ENCODE results near the gene ADCY9. TPM values are rescaled to one million over a fixed set of nuclear protein-coding genes. Genes with fewer than 3 reads are reported as not detected.
"Not testable (repeated sequence)": the region's sequence is repeated elsewhere in the genome, so short reads cannot be mapped to it uniquely, and the experiment has no call there.

The ADCY9 gene
- total RNA-seq, 1 donor from 2014 or later = 12.0 TPM

DNA sequence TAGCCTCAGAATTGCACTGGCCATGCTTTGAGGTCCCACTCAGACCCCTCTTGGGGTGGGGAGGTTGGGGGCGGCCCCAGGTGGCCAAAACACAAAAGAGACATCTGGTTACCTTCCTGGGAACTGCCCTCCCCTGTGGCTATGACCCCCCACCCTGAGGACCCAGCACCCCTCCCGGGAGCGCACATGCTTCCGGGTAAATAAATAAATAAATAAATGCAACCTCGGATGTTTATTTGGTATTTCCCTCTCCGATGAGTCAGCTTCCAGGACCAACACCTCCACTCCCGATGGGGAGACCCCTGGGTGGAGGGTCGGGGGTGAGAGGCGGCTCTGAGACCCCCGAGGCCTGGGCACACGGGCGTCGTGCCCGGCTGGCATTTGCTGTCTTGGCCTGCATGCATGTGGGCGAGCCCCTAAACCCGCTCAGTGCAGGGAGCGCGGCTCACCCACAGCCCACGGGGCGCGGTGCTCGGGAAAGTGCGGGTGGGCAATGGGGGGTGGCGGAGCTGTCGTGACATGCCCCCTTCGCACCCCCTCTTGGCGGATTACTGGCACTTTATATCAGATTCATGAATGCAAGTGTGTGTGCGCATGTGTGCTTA, 151.5 kb downstream of the ADCY9 start:
- TF ChIP-seq, protein P1, sequence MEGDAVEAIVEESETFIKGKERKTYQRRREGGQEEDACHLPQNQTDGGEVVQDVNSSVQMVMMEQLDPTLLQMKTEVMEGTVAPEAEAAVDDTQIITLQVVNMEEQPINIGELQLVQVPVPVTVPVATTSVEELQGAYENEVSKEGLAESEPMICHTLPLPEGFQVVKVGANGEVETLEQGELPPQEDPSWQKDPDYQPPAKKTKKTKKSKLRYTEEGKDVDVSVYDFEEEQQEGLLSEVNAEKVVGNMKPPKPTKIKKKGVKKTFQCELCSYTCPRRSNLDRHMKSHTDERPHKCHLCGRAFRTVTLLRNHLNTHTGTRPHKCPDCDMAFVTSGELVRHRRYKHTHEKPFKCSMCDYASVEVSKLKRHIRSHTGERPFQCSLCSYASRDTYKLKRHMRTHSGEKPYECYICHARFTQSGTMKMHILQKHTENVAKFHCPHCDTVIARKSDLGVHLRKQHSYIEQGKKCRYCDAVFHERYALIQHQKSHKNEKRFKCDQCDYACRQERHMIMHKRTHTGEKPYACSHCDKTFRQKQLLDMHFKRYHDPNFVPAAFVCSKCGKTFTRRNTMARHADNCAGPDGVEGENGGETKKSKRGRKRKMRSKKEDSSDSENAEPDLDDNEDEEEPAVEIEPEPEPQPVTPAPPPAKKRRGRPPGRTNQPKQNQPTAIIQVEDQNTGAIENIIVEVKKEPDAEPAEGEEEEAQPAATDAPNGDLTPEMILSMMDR (IDR thresholded peaks at IDR 0.05; ENCODE audit: insufficient read depth, low read length, poor library complexity, severe bottlenecking) = no peak
- DNase-seq (ENCODE audit: low read depth) = no peak
- H3K36me3 ChIP-seq (ENCODE audit: control insufficient read depth, insufficient read depth, low read length) = no peaks in the 10 kb centered on the region
- H3K27me3 ChIP-seq (ENCODE audit: control insufficient read depth, insufficient read depth, low read length) = no peaks in the 10 kb centered on the region
- no peak overlapping the region for H3K4me3 ChIP-seq (ENCODE audit: low read depth, low read length)

DNA sequence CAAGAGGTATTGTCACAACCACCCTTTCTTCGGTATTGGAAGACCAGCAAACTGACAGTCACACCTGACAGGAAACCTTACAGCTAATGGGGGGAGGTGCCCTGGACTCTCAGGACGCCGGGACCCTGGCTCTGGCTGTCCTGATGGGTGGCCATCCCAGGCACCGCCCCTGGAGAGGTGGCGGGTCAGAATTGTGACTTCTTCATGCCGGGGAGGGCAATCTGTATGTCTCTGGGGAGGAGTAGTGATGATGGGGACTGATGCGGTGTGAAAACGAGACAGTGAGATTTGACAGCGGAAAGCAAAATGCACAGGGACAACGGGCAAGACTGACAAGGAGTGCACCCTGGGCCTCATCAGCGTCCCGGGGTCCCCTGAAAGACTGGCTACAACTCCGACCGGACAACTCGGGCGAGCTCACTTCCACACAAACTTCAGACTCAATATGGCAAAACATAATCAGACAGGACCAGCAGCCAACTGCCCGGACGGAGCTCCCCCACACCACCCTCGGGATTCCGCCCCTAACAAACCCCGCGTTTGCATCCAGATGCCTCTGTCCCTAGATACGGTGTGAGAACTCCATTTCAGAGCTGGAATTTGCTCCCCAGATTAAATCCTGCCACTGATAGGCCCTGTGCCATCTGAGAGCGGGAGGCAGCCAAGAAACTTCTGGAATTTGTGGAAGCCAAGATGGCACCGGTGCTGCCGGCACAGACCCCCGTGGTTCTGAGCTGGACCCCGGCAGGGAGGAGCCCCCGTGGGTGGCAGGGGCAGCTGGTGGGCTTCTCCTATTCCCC, 152.2 kb downstream of the ADCY9 start:
- DNase-seq (ENCODE audit: low read depth) = no peak
- Histone ChIP-seq H3K36me3 (ENCODE audit: control insufficient read depth, insufficient read depth, low read length) (no peaks in the 10 kb centered on the region), H3K4me3 (ENCODE audit: low read depth, low read length) (no peak overlapping the region), H3K27me3 (ENCODE audit: control insufficient read depth, insufficient read depth, low read length) (no peaks in the 10 kb centered on the region)
- TF ChIP-seq, protein P1 (IDR thresholded peaks at IDR 0.05; ENCODE audit: insufficient read depth, low read length, poor library complexity, severe bottlenecking) = no peak

DNA sequence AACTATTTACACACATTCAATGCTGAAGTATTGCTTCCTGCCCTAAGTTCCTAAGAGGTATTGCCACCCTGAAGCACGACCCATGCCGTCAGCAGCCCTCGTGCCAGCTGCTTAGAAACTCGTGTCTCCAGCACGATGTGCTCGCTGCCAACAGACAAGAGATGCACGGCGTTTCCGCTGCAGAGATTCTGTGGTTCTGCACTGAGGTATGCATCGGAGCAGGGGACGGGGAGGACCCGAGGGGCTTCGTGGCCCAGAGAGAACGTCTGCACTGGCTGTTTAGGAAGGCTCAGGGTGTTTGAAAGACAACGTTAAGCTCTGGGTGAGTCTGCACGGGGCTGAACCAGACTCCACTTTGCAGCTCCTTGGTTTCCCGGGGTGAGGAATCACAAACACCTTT, 153.0 kb downstream of the ADCY9 start:
- Histone ChIP-seq H3K36me3 (ENCODE audit: control insufficient read depth, insufficient read depth, low read length) (no peaks in the 10 kb centered on the region), H3K27me3 (ENCODE audit: control insufficient read depth, insufficient read depth, low read length) (no peaks in the 10 kb centered on the region), H3K4me3 (ENCODE audit: low read depth, low read length) (no peak overlapping the region)
- TF ChIP-seq, protein P1 (IDR thresholded peaks at IDR 0.05; ENCODE audit: insufficient read depth, low read length, poor library complexity, severe bottlenecking) = no peak
- DNase-seq (ENCODE audit: low read depth) = no peak

DNA sequence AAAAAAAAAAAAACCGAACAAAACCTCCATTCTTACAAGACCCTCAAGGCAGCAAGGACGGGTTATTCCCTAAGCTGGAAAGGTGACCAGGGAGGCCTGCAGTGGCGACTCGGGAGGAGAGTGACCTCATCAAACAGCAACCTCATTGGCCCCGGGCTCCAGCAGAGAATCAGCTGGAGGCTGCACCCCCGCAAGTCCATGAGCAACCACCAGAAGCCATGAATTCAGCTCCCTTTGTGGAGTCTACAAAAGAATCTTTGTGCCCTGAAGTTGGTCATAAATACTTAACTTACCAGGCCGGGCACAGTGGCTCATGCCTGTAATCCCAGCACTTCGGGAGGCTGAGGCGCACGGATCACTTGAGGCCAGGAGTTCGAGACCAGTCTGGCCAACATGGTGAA, 154.8 kb downstream of the ADCY9 start:
- Histone ChIP-seq H3K4me3 (ENCODE audit: low read depth, low read length) (no peak overlapping the region), H3K27me3 (ENCODE audit: control insufficient read depth, insufficient read depth, low read length) (peaks cover 7% of the 10 kb centered on the region), H3K36me3 (ENCODE audit: control insufficient read depth, insufficient read depth, low read length) (no peaks in the 10 kb centered on the region)
- TF ChIP-seq, protein P1 (IDR thresholded peaks at IDR 0.05; ENCODE audit: insufficient read depth, low read length, poor library complexity, severe bottlenecking) = no peak
- DNase-seq (ENCODE audit: low read depth) = no peak

DNA sequence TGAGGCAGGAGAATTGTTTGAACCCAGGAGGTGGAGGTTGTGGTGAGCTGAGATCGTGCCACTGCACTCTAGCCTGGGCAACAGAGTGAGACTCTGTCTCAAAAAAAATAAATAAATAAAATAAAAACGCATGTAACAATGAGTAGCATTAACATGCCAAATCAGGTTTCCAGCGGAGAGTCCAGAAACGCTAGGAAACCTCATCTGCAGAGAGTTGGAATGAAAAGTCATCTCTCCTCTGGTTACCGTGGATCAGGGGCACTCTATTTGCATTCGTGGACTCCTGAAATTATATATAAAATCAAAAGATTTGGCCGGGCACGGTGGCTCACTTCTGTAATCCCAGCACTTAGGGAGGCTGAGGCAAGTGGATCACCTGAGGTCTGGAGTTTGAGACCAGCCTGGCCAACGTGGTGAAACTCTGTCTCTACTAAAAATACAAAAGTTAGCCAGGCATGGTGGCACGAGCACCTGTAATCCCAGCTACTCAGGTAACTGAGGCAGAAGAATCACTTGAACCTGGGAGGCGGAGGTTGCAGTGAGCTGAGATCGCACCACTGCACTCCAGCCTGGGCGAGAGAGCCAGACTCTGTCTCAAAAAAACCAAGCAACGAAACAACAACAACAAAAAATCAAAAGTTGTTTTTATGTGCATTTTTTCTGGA, 156.2 kb downstream of the ADCY9 start:
- H3K4me3 ChIP-seq (ENCODE audit: low read depth, low read length) = peak overlapping the region; percentile 22
- not testable (repeated sequence) for H3K36me3 ChIP-seq (ENCODE audit: control insufficient read depth, insufficient read depth, low read length); H3K27me3 ChIP-seq (ENCODE audit: control insufficient read depth, insufficient read depth, low read length); DNase-seq (ENCODE audit: low read depth)

DNA sequence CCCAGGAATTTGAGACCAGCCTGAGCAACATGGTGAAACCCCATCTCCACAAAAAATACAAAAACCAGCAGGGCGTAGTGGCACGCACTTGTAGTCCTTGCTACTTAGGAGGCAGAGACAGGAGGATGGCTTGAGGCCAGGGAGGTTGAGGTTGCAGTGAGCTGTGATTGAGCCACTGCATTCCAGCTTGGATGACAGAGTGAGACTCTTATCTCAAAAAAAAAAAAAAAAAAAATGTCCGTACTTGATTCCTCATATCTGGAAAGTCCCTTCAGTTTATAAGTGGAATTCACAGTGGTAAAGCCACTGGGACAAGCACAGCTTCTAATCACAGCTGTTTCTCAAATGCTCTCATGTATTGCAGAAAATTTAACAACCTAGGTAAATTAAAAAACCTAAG, 157.1 kb downstream of the ADCY9 start:
- H3K4me3 ChIP-seq (ENCODE audit: low read depth, low read length) = no peak overlapping the region
- H3K27me3 ChIP-seq (ENCODE audit: control insufficient read depth, insufficient read depth, low read length) = peaks cover 13% of the 10 kb centered on the region
- no peak for DNase-seq (ENCODE audit: low read depth)
- TF ChIP-seq, protein P1 (IDR thresholded peaks at IDR 0.05; ENCODE audit: insufficient read depth, low read length, poor library complexity, severe bottlenecking) = no peak
- no peaks in the 10 kb centered on the region for H3K36me3 ChIP-seq (ENCODE audit: control insufficient read depth, insufficient read depth, low read length)
